Smooth muscle cell (in vitro differentiated cells): ENCODE measurements around the gene TMOD1. TPM values are rescaled to one million over a fixed set of nuclear protein-coding genes. Genes with fewer than 3 reads are reported as not detected.

Experiments used
- DNase-seq: peaks from one replicate; lab custom pipeline; 2025; ENCODE audit not compliant: unreplicated experiment; lab: John Stamatoyannopoulos, UW
- H2AFZ ChIP-seq: fragments of 200-600 bp; sonication (generic); 2 replicates; pipeline ENCODE4 v1.6.0; 2016; ENCODE audit warnings: antibody characterized with exemption, low read depth, mild to moderate bottlenecking
- H3F3A ChIP-seq: fragments of 200-600 bp; sonication (generic); 2 replicates; pipeline ENCODE4 v1.6.0; 2017; ENCODE audit warnings: antibody characterized with exemption, low read depth
- H3K27ac ChIP-seq: fragments of 200-600 bp; sonication (generic); 2 replicates; pipeline ENCODE4 v1.5.1; 2016; ENCODE audit warnings: low read depth, mild to moderate bottlenecking
- H3K27me3 ChIP-seq: fragments of 200-600 bp; sonication (generic); 2 replicates; pipeline ENCODE4 v1.6.1; 2016; ENCODE audit warnings: low read depth, mild to moderate bottlenecking
- H3K36me3 ChIP-seq: fragments of 200-600 bp; sonication (generic); 2 replicates; pipeline ENCODE4 v1.5.1; 2016; ENCODE audit warnings: low read depth
- H3K4me1 ChIP-seq: fragments of 200-600 bp; sonication (generic); 2 replicates; pipeline ENCODE4 v1.5.1; 2016; ENCODE audit warnings: low read depth
- H3K4me2 ChIP-seq: fragments of 200-600 bp; sonication (generic); 2 replicates; pipeline ENCODE4 v1.6.0; 2016; ENCODE audit warnings: mild to moderate bottlenecking
- H3K4me3 ChIP-seq: fragments of 200-600 bp; sonication (generic); 2 replicates; pipeline ENCODE4 v1.5.1; 2016; ENCODE audit warnings: mild to moderate bottlenecking
- H3K79me2 ChIP-seq: fragments of 200-600 bp; sonication (generic); 2 replicates; pipeline ENCODE4 v1.6.0; 2016; ENCODE audit warnings: low read depth, mild to moderate bottlenecking
- H3K9ac ChIP-seq: fragments of 200-600 bp; sonication (generic); 2 replicates; pipeline ENCODE4 v1.6.0; 2016; ENCODE audit warnings: low read depth
- H3K9me3 ChIP-seq: fragments of 200-600 bp; sonication (generic); replicated peaks from 2 replicates; pipeline ENCODE4 v1.5.1; 2016; ENCODE audit warnings: low read depth
- H4K20me1 ChIP-seq: fragments of 200-600 bp; sonication (generic); 2 replicates; pipeline ENCODE4 v1.6.0; 2016; ENCODE audit warnings: low read depth
- WGBS: methylation state at CpG from one replicate; pipeline ENCODE4 v1.1.7; 2016; ENCODE audit warnings: low lambda C conversion rate; 5-methylcytosine and 5-hydroxymethylcytosine counted together
- polyA plus RNA-seq: library from polyadenylated mRNA; unstranded; fragments of >200 nt; fragmentation: Nextera tagmentation; extraction: Ambion mirVana; gene quantifications from 2 replicates; pipeline ENCODE4 v1.2.1, GENCODE V29; 2016
- total RNA-seq: library from RNA; depleted of rRNA; stranded (reverse); fragments of >200 nt; gene quantifications from 2 replicates; pipeline ENCODE4 v1.2.3, GENCODE V29; 2014
- TF ChIP-seq, protein P1 (sequence below): fragments of 200-600 bp; sonication (generic); IDR thresholded peaks from 2 replicates; pipeline ENCODE4 v1.5.1; 2017; ENCODE audit warnings: borderline replicate concordance, mild to moderate bottlenecking, antibody characterized with exemption; ENCODE audit not compliant: insufficient read depth, poor library complexity, severe bottlenecking

TMOD1 gene
- total and polyA plus RNA-seq, 2 experiments from 2014 or later, result 0.18 to 0.19 TPM

DNA sequence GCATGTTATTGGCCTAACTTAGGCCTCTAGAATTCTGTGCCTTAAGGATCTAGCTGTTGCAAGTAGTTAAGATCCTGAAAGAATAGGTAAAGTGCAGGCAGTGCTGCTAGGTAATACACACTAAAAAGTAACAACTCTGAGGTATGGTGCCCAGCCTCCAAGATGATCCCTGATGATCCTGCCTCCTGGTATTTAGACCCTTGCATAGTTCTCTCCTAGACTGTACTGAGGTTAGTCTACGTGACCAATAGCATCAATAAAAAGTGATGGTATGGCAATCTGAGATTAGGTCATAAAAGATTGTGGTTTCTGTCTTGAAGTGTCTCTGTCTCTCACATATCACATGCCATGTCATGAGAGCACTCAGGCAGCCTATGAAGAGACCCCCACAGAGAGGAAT is 122.5 kb downstream of the TMOD1 start:
- WGBS, result 89% methylated on average over 1 of the region's 1 CpG

DNA sequence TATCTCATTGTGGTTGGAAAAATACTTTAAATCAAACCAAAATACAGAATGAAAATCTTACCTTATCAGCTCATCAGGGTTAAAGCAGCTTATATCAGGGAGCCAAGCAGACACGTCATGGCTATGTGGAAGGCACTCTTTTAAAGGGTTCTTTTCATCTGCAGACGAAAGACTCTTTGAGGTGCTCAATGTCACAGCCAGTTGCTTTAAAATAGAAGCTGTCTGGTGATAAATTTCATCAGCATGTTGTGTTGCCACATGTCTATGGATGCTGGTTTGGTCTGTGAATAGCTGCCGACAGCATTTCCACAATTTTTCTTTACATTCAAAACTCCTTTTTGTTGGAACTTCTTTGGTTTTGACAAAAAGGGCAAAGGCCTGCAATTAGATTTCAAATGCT is 124.2 kb downstream of the TMOD1 start:
- Histone ChIP-seq H3K27me3 (no peaks in the 10 kb centered on the region), H3K4me2 (no peak overlapping the region), H3K9me3 (no peaks in the 10 kb centered on the region), H3K79me2 (peaks cover 39% of the 10 kb centered on the region), H3K9ac (no peak overlapping the region), H3K36me3 (peaks cover 12% of the 10 kb centered on the region), H3F3A (no peaks in the 10 kb centered on the region), H3K27ac (no peak overlapping the region), H2AFZ (no peak overlapping the region), H3K4me3 (no peak overlapping the region), H4K20me1 (peaks cover 19% of the 10 kb centered on the region), H3K4me1 (no peaks in the 10 kb centered on the region)
- no peak for DNase-seq
- WGBS, result 67% methylated on average over 3 of the region's 3 CpGs
- TF ChIP-seq, protein P1, sequence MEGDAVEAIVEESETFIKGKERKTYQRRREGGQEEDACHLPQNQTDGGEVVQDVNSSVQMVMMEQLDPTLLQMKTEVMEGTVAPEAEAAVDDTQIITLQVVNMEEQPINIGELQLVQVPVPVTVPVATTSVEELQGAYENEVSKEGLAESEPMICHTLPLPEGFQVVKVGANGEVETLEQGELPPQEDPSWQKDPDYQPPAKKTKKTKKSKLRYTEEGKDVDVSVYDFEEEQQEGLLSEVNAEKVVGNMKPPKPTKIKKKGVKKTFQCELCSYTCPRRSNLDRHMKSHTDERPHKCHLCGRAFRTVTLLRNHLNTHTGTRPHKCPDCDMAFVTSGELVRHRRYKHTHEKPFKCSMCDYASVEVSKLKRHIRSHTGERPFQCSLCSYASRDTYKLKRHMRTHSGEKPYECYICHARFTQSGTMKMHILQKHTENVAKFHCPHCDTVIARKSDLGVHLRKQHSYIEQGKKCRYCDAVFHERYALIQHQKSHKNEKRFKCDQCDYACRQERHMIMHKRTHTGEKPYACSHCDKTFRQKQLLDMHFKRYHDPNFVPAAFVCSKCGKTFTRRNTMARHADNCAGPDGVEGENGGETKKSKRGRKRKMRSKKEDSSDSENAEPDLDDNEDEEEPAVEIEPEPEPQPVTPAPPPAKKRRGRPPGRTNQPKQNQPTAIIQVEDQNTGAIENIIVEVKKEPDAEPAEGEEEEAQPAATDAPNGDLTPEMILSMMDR, result no peak

More for the DNA sequence above, 122.5 kb downstream of the TMOD1 start:
- Histone ChIP-seq H3K4me2 (no peak overlapping the region), H3K27ac (no peak overlapping the region), H3F3A (no peaks in the 10 kb centered on the region), H4K20me1 (peaks cover 19% of the 10 kb centered on the region), H3K9me3 (no peaks in the 10 kb centered on the region), H3K36me3 (peaks cover 12% of the 10 kb centered on the region), H3K4me3 (no peak overlapping the region), H2AFZ (no peak overlapping the region), H3K9ac (no peak overlapping the region), H3K27me3 (no peaks in the 10 kb centered on the region), H3K79me2 (peaks cover 25% of the 10 kb centered on the region), H3K4me1 (no peaks in the 10 kb centered on the region)
- DNase-seq, result no peak
- TF ChIP-seq, protein P1, result no peak

DNA sequence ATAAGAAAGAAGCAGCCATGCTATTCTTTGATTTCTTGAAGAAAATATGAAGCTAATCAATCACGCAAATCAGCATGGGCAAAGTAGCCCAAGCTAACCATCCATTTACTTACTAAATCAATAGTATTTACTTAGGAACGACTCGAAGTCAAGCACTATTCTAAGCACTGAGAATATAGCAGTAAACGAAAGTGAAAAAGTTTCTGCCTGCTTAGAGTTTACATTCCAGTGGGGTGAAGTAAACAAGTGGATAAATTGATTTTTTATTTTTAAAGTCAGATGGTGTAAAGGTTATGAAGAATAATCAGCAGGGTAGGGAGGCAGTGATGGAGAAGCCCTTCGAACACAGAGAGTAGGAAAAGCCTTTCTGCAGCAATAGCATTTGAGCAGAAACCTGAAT is 126.2 kb downstream of the TMOD1 start:
- Histone ChIP-seq H3K27ac (no peak overlapping the region), H2AFZ (no peak overlapping the region), H4K20me1 (peaks cover 19% of the 10 kb centered on the region), H3K9me3 (no peaks in the 10 kb centered on the region), H3K4me3 (no peak overlapping the region), H3F3A (peaks cover 4% of the 10 kb centered on the region), H3K4me1 (peaks cover 6% of the 10 kb centered on the region), H3K27me3 (no peaks in the 10 kb centered on the region), H3K4me2 (no peak overlapping the region), H3K9ac (no peak overlapping the region), H3K79me2 (peaks cover 54% of the 10 kb centered on the region), H3K36me3 (peaks cover 12% of the 10 kb centered on the region)
- WGBS, result 80% methylated on average over 5 of the region's 5 CpGs
- no peak for DNase-seq
- TF ChIP-seq, protein P1, result no peak

DNA sequence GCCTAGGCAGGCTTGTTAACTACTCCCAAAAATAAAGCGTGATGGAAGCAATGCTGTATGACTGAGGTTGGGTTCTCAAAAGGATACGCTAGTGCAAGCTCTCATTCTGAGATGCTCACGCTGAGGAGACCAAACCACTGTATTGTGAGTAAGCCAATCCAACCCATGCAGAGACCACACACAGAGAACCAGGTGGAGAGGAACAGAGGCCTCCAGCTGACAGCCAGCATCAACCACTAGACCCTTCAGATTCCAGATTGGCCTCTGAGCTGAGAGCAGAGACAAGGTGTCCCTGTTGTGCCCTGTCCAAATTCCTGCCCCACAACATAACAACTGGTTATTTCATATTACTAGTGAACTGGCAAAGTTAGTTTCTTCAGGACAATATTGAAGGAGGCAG is 127.2 kb downstream of the TMOD1 start:
- DNase-seq, result no peak
- TF ChIP-seq, protein P1, result no peak
- Histone ChIP-seq H3K4me3 (no peak overlapping the region), H2AFZ (no peak overlapping the region), H3F3A (peaks cover 4% of the 10 kb centered on the region), H3K9ac (no peak overlapping the region), H3K27me3 (no peaks in the 10 kb centered on the region), H3K4me1 (peaks cover 6% of the 10 kb centered on the region), H3K27ac (no peak overlapping the region), H3K79me2 (peaks cover 54% of the 10 kb centered on the region), H3K9me3 (no peaks in the 10 kb centered on the region), H3K4me2 (no peak overlapping the region), H3K36me3 (peaks cover 12% of the 10 kb centered on the region), H4K20me1 (peaks cover 19% of the 10 kb centered on the region)
- 96% methylated on average over 3 of the region's 3 CpGs for WGBS
